HG02870 (cell line): ENCODE measurements around the gene CHD8.
"Not testable (repeated sequence)": the region's sequence is repeated elsewhere in the genome, so short reads cannot be mapped to it uniquely, and the experiment has no call there.

ENCODE experiments used
- ATAC-seq: cut with Tn5 transposase; IDR thresholded peaks from one replicate; pipeline ENCODE4 v1.9.1; 2021; ENCODE audit warnings: mild to moderate bottlenecking, moderate library complexity; ENCODE audit not compliant: unreplicated experiment

Gene CHD8

DNA sequence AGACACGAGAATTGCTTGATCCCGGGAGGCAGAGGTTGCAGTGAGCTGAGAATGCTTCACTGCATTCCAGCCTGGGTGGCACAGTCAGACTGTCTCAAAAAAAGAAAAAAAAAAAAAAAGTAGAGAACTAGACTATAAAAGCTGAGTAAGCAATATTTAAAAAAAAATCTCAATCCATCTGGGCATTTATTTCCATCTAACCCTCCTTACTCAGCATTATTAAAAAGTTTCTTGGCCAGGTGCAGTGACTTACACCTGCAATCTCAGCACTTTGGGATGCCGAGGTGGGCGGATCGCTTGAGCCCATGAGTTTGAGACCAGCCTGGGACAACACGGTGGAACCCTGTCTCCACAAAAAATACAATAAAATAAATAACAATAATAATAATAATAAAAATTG lies 76.6 kb downstream of the CHD8 start:
- ATAC-seq: no peak

DNA sequence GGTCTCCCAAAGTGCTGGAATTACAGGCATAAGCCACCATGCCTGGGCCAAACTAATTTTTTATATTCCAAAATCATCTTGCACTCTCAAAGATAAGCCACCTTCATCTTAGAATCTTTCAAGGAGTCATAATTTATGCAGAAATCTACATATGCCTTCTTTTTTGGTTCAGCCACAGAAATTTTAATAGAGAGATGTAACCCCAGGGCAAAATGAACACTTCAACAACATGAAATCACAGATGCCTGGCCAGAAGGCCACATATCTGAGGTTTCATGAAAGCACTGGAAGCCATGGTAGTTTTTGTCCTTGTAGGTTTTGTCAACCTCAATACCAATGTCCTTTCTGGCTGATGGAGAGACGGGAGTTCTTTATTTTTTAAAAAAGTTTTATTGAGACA lies 81.9 kb downstream of the CHD8 start:
- ATAC-seq: no peak

DNA sequence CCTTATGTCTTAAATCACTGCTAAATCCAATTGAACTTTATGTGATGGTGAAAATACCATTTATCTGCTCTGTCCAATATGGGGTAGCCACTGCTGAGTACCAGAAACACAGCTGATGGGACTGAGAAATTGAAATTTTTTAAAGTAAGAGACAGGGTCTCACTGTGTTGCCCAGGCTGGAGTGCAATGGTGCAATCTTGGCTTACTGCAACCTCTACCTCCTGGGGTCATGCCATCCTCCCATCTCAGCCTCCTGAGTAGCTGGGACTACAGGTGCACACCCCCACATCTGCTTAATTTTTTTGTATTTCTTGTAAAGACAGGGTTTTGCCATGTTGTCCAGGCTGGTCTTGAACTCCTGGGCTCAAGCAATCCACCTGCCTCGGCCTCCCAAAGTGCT lies 83.1 kb downstream of the CHD8 start:
- ATAC-seq: not testable (repeated sequence)

DNA sequence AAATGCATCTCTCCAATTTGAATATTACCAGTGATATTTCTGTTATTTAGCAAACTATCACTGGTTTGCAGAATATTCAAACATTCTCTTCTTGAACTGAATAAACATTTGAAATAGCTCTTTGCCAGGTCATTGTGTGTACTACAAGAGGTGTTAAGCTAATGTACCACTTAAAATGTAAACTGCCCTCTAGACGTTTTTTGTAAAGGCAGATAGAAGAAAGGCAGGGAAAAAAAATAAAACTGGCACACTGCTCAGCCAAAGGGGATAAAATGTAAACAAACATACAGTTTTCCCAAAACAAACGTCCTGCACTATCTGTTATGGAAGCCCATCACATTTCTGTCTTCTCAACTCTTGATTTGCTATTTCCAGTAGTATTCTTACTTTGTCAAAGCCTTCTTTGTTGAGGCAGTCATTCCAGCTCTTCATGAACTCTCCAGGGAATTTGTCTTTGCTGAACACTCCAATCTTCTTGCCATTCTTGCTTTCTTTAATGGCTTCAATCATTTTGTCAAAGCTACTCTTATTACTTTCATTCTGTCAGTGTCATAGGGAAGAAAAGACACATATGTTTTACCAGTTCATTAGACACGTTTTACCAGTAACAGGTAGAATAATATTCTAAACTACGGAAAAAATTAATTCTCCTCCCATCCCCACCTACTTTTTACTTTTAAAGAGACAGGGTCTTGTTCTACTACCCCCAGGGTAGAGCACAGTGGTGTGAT lies 85.8 kb downstream of the CHD8 start:
- no peak for ATAC-seq

DNA sequence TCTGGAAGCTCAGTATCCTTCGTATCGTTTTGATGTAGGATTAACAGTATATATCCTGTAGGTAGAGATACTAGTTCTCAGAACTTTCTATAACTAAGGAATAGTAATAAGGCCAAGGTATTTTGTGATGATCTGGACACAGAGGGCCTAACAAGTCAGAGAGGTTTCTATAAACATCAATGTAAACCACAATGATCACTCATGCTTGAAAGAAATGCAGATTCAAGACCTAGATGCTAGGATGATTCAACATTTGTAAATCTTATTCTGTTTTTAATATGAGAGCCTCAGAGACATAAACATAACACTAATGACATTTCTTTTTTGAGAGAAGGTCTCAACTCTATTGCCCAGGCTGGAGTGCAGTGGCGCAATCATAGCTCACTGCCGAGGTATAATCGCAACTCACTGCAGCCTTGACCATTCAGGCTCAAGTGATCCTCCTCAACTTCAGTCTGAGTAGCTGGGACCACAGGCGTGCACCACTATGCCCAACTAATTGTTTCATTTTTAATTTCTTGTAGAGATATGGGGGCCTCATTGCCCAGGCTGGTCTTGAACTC lies 88.3 kb downstream of the CHD8 start:
- ATAC-seq: no peak

DNA sequence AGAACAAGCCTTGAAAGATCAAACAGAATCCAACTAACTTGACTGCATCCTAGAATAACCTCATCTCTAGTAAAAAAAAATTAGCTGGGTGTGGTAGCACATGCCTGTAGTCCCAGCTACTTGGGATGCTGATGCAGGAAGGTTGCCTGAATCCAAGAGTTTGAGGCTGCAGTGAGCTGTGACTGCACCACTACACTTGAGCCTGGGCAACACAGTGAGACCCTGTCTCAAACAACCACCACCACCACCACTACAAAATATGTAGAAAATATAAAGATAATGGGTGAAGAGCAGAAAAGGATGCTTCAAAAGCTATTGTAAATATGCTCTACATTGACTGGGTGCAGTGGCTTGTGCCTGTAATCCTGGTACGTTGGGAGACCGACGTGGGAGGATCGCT lies 99.4 kb downstream of the CHD8 start:
- ATAC-seq: no peak

DNA sequence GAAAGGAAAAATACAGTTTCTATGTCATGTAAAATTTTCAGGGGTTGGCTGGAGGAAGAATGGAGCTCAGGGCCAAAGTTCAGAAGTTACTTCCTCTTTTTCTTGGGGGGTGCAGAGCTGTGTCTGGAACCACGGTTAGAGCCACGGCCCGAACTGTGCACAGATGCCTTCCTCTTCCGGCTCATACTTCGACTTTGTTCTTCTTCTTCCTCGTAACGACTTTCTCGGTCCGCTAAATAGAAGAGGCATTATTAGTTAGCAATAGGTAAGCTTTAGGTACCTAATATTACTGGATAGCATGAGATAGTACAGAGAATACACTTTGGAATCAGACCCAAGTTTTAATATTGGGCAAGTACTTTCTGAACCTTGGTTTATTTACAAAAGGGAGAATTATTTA lies 103.3 kb downstream of the CHD8 start:
- ATAC-seq: no peak

DNA sequence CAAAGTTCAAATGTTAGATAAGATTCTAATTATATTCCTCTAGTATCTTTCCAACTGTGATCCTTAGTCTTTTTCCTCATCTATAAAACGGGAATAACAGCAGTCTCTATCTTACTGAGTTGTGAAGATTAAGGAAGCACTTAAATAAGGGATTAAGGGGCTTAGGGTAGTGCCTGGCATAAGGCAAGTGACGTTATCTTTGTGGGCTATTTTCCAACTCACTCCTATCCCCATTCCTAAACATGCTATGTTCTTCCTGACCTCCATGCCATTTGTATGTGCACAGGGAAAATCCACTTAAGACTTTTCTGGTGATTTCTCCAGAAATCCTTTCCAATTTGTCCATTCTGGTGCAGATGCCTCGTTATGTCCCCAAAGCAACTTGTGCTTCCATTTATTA lies 105.4 kb downstream of the CHD8 start:
- no peak for ATAC-seq

DNA sequence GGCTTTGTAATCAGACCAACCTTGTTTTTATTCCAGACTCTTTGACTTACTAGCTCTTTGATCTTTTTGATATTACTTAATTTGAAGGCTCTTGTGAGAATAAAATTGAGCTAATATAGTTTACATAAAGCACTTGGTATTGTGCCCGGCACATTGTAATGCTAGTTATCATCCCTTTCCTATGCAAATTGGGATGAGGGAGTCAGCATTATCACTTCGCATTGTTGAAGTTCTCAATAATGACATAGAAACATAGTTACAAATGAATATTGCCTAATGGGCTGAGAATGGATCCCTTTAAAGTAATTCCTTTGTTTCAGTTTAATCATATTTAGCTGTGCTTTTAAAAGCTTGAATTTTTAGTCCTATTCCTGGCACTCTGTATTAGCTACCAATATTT lies 108.7 kb downstream of the CHD8 start:
- ATAC-seq: no peak

DNA sequence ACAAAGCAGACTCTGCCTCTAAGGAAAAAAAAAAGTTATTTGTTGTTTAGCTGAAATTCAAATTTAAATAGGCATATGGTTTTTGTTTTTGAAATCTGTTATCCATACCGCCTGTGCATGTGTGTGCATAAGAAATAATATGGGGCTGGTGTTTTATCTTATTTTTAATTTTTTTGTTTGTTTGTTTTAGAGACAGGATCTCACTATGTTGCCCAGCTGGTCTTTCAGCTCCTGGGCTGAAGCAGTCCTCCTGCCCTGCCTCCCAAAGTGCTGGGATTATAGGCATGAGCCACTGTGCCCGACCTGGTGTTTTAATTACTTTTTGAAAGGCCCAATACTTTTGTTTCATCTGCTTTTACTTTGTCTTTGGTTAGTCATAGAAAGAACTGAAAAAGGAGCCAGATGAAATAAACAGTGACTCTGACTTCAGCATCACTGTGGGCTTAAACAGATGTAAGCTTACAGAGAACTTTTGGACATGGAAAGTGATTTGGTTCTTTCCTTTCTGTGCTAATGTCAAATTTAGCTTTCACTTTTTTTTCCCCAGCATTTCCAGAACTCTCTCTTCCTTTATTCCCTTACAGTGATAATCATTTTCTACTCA lies 109.3 kb downstream of the CHD8 start:
- no peak for ATAC-seq

DNA sequence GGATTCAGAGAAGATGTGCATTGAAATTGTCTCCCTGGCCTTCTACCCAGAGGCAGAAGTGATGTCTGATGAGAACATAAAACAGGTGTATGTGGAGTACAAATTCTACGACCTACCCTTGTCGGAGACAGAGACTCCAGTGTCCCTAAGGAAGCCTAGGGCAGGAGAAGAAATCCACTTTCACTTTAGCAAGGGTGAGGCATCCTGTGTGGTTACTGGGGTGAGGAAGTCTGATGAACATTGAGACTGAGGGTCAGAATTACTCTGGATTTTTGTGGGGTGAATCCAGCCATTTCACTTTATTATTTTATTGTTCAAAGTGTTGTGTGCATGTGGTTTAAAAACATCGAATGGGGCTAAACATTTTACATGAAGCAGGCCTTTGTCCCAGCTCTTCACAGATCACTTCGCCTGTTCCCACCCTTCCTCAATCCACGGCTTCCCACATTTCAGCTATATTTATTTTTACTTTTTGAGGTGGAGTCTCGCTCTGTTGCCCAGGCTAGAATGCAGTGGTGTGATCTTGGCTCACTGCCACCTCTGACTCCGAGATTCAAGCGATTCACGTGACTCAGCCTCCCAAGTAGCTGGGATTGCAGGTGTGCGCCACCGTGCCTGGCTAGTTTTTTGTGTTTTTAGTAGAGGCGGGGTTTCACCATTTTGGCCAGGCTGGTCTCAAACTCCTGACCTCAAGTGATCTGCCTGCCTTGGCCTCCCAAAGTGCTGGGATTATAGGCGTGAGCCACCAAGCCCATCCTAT lies 112.7 kb downstream of the CHD8 start:
- ATAC-seq: no peak
